ENCODE results near the gene PPID. TPM values are rescaled to one million over a fixed set of nuclear protein-coding genes. Genes with fewer than 3 reads are reported as not detected.
A peak's percentile ranks its signal among the peaks of the same experiment; 100 is the strongest.

Gene PPID
- total RNA-seq (10 to 100 TPM; 12.3 to 34.7 (median 21.1) TPM), polyA plus RNA-seq (10 to 100 TPM; 16.8 to 95.6 (median 18.9) TPM)
- long read RNA-seq, donor 1, transcript PPID-201 (10 exons, 1,823 nt) = major isoform, 15 of 15 reads
- long read RNA-seq, donor 1, partial matches to known transcripts = 0 of 15 reads
- long read RNA-seq, donor 1, other reads (novel, unspliced or antisense) = 0 of 15 reads
- long read RNA-seq, donor 2, transcript PPID-201 (10 exons, 1,823 nt) = major isoform, 5 of 5 reads
- long read RNA-seq, donor 2, partial matches to known transcripts = 0 of 5 reads
- long read RNA-seq, donor 2, other reads (novel, unspliced or antisense) = 0 of 5 reads
- long read RNA-seq, donor 3, transcript PPID-201 (10 exons, 1,823 nt) = major isoform, 9 of 9 reads
- long read RNA-seq, donor 3, partial matches to known transcripts = 0 of 9 reads
- long read RNA-seq, donor 3, other reads (novel, unspliced or antisense) = 0 of 9 reads
- long read RNA-seq, donor 4, transcript PPID-201 (10 exons, 1,823 nt) = major isoform, 26 of 31 reads
- long read RNA-seq, donor 4, partial matches to known transcripts = 4 of 31 reads
- long read RNA-seq, donor 4, other reads (novel, unspliced or antisense) = 1 of 31 reads
- long read RNA-seq, donor 5, transcript PPID-201 (10 exons, 1,823 nt) = major isoform, 42 of 49 reads
- long read RNA-seq, donor 5, partial matches to known transcripts = 2 of 49 reads
- long read RNA-seq, donor 5, other reads (novel, unspliced or antisense) = 5 of 49 reads
- long read RNA-seq, donor 6, transcript PPID-201 (10 exons, 1,823 nt) = major isoform, 9 of 19 reads
- long read RNA-seq, donor 6, partial matches to known transcripts = 9 of 19 reads
- long read RNA-seq, donor 6, other reads (novel, unspliced or antisense) = 1 of 19 reads
- long read RNA-seq, donor 7, transcript PPID-201 (10 exons, 1,823 nt) = major isoform, 5 of 5 reads
- long read RNA-seq, donor 7, partial matches to known transcripts = 0 of 5 reads
- long read RNA-seq, donor 7, other reads (novel, unspliced or antisense) = 0 of 5 reads
- long read RNA-seq, donor 8, transcript PPID-201 (10 exons, 1,823 nt) = major isoform, 19 of 19 reads
- long read RNA-seq, donor 8, partial matches to known transcripts = 0 of 19 reads
- long read RNA-seq, donor 8, other reads (novel, unspliced or antisense) = 0 of 19 reads
- long read RNA-seq, donor 9, transcript PPID-201 (10 exons, 1,823 nt) = major isoform, 10 of 10 reads
- long read RNA-seq, donor 9, partial matches to known transcripts = 0 of 10 reads
- long read RNA-seq, donor 9, other reads (novel, unspliced or antisense) = 0 of 10 reads
- long read RNA-seq, donor 10, transcript PPID-201 (10 exons, 1,823 nt) = major isoform, 11 of 11 reads
- long read RNA-seq, donor 10, partial matches to known transcripts = 0 of 11 reads
- long read RNA-seq, donor 10, other reads (novel, unspliced or antisense) = 0 of 11 reads

DNA sequence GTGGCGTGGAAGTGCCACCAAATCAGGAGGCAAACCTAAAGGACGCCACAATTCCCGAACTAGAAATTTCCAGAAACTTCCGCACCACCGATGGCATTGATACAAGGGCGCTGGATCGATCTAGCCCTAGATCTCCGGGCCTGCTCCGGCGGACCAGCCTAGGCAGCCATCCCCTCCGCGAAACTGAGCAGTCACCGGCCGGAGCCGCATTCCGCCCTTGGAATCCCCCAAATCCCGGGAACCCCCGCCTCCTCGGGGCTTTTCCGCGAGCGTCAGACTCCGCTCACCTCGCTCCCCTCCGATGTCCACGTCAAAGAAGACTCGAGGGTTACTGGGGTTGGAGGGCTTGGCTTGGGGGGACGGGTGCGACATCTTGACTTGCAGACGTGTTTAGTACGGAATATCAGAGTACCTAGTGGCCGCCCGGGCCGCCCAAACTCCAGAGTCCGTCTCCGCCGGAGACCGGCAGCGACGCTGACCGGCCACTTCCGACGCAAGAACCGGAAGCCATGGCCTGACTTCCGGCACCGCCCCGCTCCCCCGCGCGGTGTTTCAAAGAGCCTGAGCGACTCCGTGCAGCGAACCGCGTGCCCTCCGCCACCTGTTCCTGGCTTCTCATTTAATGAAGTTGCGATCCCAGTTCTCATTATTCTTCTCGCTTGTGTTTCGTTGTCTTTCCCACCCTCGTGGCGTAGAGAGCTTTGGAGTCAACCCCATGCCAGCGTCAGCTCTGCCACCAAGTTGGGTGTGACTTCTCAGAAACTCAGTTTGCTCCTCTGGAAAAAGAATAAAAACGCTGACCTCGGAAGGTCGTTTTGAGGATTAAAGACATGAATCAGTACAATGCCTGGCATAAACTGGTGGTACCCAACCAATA lies at the start of gene PPID:
Gene PPID (minus strand): TSS at position 480 of the 877 bp plus-strand sequence. CDS start 108 bp downstream, at position 372.
- TF ChIP-seq, protein P1, sequence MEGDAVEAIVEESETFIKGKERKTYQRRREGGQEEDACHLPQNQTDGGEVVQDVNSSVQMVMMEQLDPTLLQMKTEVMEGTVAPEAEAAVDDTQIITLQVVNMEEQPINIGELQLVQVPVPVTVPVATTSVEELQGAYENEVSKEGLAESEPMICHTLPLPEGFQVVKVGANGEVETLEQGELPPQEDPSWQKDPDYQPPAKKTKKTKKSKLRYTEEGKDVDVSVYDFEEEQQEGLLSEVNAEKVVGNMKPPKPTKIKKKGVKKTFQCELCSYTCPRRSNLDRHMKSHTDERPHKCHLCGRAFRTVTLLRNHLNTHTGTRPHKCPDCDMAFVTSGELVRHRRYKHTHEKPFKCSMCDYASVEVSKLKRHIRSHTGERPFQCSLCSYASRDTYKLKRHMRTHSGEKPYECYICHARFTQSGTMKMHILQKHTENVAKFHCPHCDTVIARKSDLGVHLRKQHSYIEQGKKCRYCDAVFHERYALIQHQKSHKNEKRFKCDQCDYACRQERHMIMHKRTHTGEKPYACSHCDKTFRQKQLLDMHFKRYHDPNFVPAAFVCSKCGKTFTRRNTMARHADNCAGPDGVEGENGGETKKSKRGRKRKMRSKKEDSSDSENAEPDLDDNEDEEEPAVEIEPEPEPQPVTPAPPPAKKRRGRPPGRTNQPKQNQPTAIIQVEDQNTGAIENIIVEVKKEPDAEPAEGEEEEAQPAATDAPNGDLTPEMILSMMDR (IDR thresholded peaks at IDR 0.05) = peak in 1 of 6 experiments; percentile 8
- peak; percentile 57 to 64 for TF ChIP-seq POLR2A (IDR thresholded peaks at IDR 0.05)
- H3K27ac ChIP-seq = peak within 1 kb of the TSS; percentile 73 to 96 (median 83)
- H3K9me3 ChIP-seq (replicated peaks in 1 of 3) = no peaks in the 10 kb centered on the region
- H3K4me3 ChIP-seq = peak within 1 kb of the TSS; percentile 25 to 82 (median 65)
- no peaks in the 10 kb centered on the region for H3K27me3 ChIP-seq
- intact Hi-C loops (cut with DNase I) = loop anchor here (5.0 to 10.0 kb wide), 2 partner anchors 464 to 482 kb away; no protein-coding TSS in a partner anchor
- H3K4me1 ChIP-seq (replicated peaks in 1 of 2) = peaks cover 6 to 13% of the 10 kb centered on the region in 2 donors
- 0% methylated on average over 25 to 65 of the region's 65 CpGs for WGBS, 4 donors
- H3K36me3 ChIP-seq (replicated peaks in 1 of 2) = peaks cover 0 to 24% of the 10 kb centered on the region in 2 donors
- DNase-seq = peak; percentile 83 to 90 (median 84)

GRCh38 chr4:158771776-158772175 lies 48.6 kb upstream of the PPID start:
- H3K27ac ChIP-seq = no peak overlapping the region
- 48 to 66% (median 55%) methylated on average over 2 of the region's 2 CpGs for WGBS, 4 donors

GRCh38 chr4:158770671-158771070 lies 47.5 kb upstream of the PPID start:
- no peak overlapping the region for H3K4me3 ChIP-seq
- H3K4me1 ChIP-seq (replicated peaks in 1 of 2) = peaks cover 7 to 42% of the 10 kb centered on the region in 2 donors
- H3K9me3 ChIP-seq (replicated peaks in 1 of 3) = no peaks in the 10 kb centered on the region

More at GRCh38 chr4:158771776-158772175, 48.6 kb upstream of the PPID start:
- DNase-seq = no peak
- intact Hi-C loops (cut with DNase I) = no loop called here
- no peaks in the 10 kb centered on the region for H3K36me3 ChIP-seq (replicated peaks in 1 of 2)
- no peaks in the 10 kb centered on the region for H3K27me3 ChIP-seq
- H3K4me3 ChIP-seq = no peak overlapping the region
- no peak for TF ChIP-seq POLR2A (IDR thresholded peaks at IDR 0.05)
- TF ChIP-seq, protein P1 (IDR thresholded peaks at IDR 0.05) = no peak
- no peaks in the 10 kb centered on the region for H3K9me3 ChIP-seq (replicated peaks in 1 of 3)
- peaks cover 8 to 45% of the 10 kb centered on the region in 2 donors for H3K4me1 ChIP-seq (replicated peaks in 1 of 2)

More at GRCh38 chr4:158770671-158771070, 47.5 kb upstream of the PPID start:
- Histone ChIP-seq H3K36me3 (replicated peaks in 1 of 2) (no peaks in the 10 kb centered on the region), H3K27me3 (no peaks in the 10 kb centered on the region), H3K27ac (no peak overlapping the region)
- intact Hi-C loops (cut with DNase I) = no loop called here
- 88 to 97% (median 94%) methylated on average over 5 of the region's 5 CpGs for WGBS, 4 donors
- TF ChIP-seq, protein P1 (IDR thresholded peaks at IDR 0.05) = no peak
- TF ChIP-seq POLR2A (IDR thresholded peaks at IDR 0.05) = no peak
- no peak for DNase-seq
